Measurements from ENCODE around the gene FBXO7.

GRCh38 chr22:32457031-32457430 is 17.6 kb upstream of the FBXO7 start:
- TF ChIP-seq CTCF (conservative IDR thresholded peaks at IDR 0.05; ENCODE audit: low read depth, low read length), result no peak
- TF ChIP-seq POLR2A (IDR thresholded peaks at IDR 0.05; ENCODE audit: low read depth, low read length), result no peak
- no peak for TF ChIP-seq BHLHE40 (IDR thresholded peaks at IDR 0.05; ENCODE audit: low read depth, low read length)
- TF ChIP-seq RCOR1 (IDR thresholded peaks at IDR 0.05; ENCODE audit: insufficient replicate concordance, low read length), result no peak
- no peak for TF ChIP-seq ELK1 (IDR thresholded peaks at IDR 0.05; ENCODE audit: borderline replicate concordance, low read depth, low read length)
- no peak for TF ChIP-seq MXI1 (IDR thresholded peaks at IDR 0.05; ENCODE audit: borderline replicate concordance, low read depth, low read length)
- TF ChIP-seq SMC3 (IDR thresholded peaks at IDR 0.05; ENCODE audit: low read depth, low read length), result no peak
